Kidney (tissue), 14 donors: ENCODE measurements around the gene NRXN3. TPM values are rescaled to one million over a fixed set of nuclear protein-coding genes. Genes with fewer than 3 reads are reported as not detected.

Source experiments
- DNase-seq, 5 donors: peaks; one replicate each; pipeline ENCODE4 v3.0.0-alpha.2; 2013 to 2020
- FAIRE-seq: peaks from 2 replicates; lab custom pipeline; 2012; peaks lifted over from hg19 to GRCh38; lab: Jason Lieb, UNC
- H3K27ac ChIP-seq, 2 donors: one replicate each; pipeline ENCODE4 v1.7.0; 2013; ENCODE audit warnings: low read depth in 2 of 2, low read length in 2 of 2, inconsistent platforms in 1 of 2
- H3K27me3 ChIP-seq: one replicate; pipeline ENCODE4 v1.7.1; 2013; ENCODE audit warnings: low read length, inconsistent platforms; ENCODE audit not compliant: control insufficient read depth, insufficient read depth
- H3K36me3 ChIP-seq, 3 donors: one replicate each; pipeline versions ENCODE4 v1.7.0 to v1.7.1; 2013; ENCODE audit warnings: low read length in 3 of 3, control low read depth in 1 of 3, inconsistent platforms in 1 of 3; ENCODE audit not compliant: insufficient read depth in 3 of 3, control insufficient read depth in 2 of 3
- H3K4me1 ChIP-seq, 3 donors: one replicate each; pipeline versions ENCODE4 v1.7.0 to v1.7.1; 2013; ENCODE audit warnings: low read length in 3 of 3, inconsistent platforms in 1 of 3, low read depth in 1 of 3; ENCODE audit not compliant: control insufficient read depth in 2 of 3, insufficient read depth in 2 of 3
- H3K4me3 ChIP-seq, 3 donors: one replicate each; pipeline versions ENCODE4 v1.7.0 to v1.8.1; 2013; ENCODE audit warnings: low read length in 3 of 3, control low read depth in 1 of 3, inconsistent platforms in 1 of 3
- H3K9ac ChIP-seq, 3 donors: one replicate each; pipeline versions ENCODE4 v1.7.0 to v1.7.1; 2013; ENCODE audit warnings: low read length in 3 of 3, control low read depth in 1 of 3, inconsistent platforms in 1 of 3
- H3K9me3 ChIP-seq, 3 donors: one replicate each; pipeline versions ENCODE4 v1.7.0 to v1.7.1; 2013; ENCODE audit warnings: low read length in 3 of 3, control low read depth in 1 of 3, inconsistent platforms in 1 of 3; ENCODE audit not compliant: control insufficient read depth in 2 of 3, insufficient read depth in 1 of 3
- CTCF ChIP-seq: IDR thresholded peaks from 3 replicates; pipeline ENCODE4 v1.5.1; 2012; ENCODE audit warnings: mild to moderate bottlenecking, moderate library complexity, borderline replicate concordance; ENCODE audit not compliant: insufficient read depth; ENCODE audit errors: extremely low read depth
- intact Hi-C: fragments of 100-400 bp; cut with DNase I; formaldehyde crosslinking; loops from one replicate; pipeline ENCODE4 v1.11.1; 2022
- polyA plus RNA-seq: library from polyadenylated mRNA; stranded (reverse); fragments of 350-450 nt; fragmentation: Illumina TruSeq; extraction: RNeasy Lipid Tissue Mini Kit (QIAGEN cat#74804); gene quantifications from one replicate; pipeline ENCODE4 v1.2.3, GENCODE V29; 2014; ENCODE audit warnings: low read depth, low replicate concordance; ENCODE audit not compliant: insufficient read depth
- total RNA-seq: library from RNA; stranded (reverse); fragmentation: NEBNext Ultra II Directional; extraction: Animal tissue kit (Norgen Biotek cat#: 25700); gene quantifications from one replicate; pipeline ENCODE4 v1.2.1, GENCODE V29; 2021
- donor health status: control.
- donor health status: control.
- donor health status: control.
- donor health status: control.
- donor health status: control.
- donor health status: DM: yes; HTN: yes; CAD: no.
- donor health status: Normal renal cell carcinoma (clear cell type).

NRXN3 gene
- total and polyA plus RNA-seq, 2 donors from 2014 or later, result 1.5 to 2.4 TPM

GRCh38 chr14:79658221-79658620 lies 1488.0 kb downstream of the NRXN3 start:
- no peaks in the 10 kb centered on the region for H3K36me3 ChIP-seq
- H3K9me3 ChIP-seq, result no peaks in the 10 kb centered on the region
- intact Hi-C loops, result no loop called here
- H3K27me3 ChIP-seq, result no peaks in the 10 kb centered on the region
- DNase-seq, result no peak
- no peak overlapping the region for H3K4me3 ChIP-seq
- TF ChIP-seq CTCF, result no peak
- no peak for FAIRE-seq
- no peak overlapping the region for H3K9ac ChIP-seq
- no peak overlapping the region for H3K27ac ChIP-seq
- H3K4me1 ChIP-seq, result peaks cover 0 to 3% (median 2%) of the 10 kb centered on the region in 3 donors

- DNase-seq, result no peak
- Histone ChIP-seq H3K9ac (no peak overlapping the region), H3K27me3 (no peaks in the 10 kb centered on the region), H3K36me3 (no peaks in the 10 kb centered on the region), H3K4me3 (no peak overlapping the region), H3K4me1 (peaks cover 0 to 3% (median 2%) of the 10 kb centered on the region in 3 donors), H3K9me3 (no peaks in the 10 kb centered on the region), H3K27ac (no peak overlapping the region)
- FAIRE-seq, result no peak
- intact Hi-C loops, result no loop called here
- no peak for TF ChIP-seq CTCF
Observed at GRCh38 chr14:79658769-79659168, 1488.6 kb downstream of the NRXN3 start.

GRCh38 chr14:79660053-79660939 lies 1490.1 kb downstream of the NRXN3 start:
- Histone ChIP-seq H3K27me3 (no peaks in the 10 kb centered on the region), H3K9me3 (no peaks in the 10 kb centered on the region), H3K27ac (no peak overlapping the region), H3K4me1 (peaks cover 0 to 3% (median 2%) of the 10 kb centered on the region in 3 donors), H3K9ac (no peak overlapping the region), H3K4me3 (no peak overlapping the region), H3K36me3 (no peaks in the 10 kb centered on the region)
- DNase-seq (peak in 3 of 5 donors; percentile 56 to 83 (median 81)), FAIRE-seq (no peak)
- intact Hi-C loops, result no loop called here
- no peak for TF ChIP-seq CTCF
